Measurements from ENCODE around the gene GFER. TPM values are rescaled to one million over a fixed set of nuclear protein-coding genes. Genes with fewer than 3 reads are reported as not detected.

Gene GFER
- total and polyA plus RNA-seq, 2 of the 8 experiments (the other 6 are each of a cell fraction or from before 2014, with no cell fraction given) = 17.7 to 37.9 TPM

DNA sequence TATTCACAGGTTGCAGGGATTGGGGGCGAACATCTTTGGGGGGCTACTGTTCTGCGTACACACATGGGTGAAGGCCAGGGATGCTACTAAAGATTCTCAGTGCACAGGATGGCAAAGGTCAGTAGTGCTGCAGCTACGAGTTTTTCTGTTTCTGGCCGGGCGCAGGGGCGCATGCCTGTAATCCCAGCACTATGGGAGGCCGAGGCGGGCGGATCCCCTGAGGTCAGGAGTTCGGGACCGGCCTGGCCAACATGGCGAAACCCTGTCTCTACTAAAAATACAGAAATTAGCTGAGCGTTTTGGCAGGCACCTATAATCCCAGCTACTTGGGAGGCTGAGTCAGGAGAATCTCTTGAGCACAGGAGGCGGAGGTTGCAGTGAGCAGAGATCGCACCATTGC lies 29.5 kb downstream of the GFER start:
- no peak for DNase-seq (ENCODE audit: low read depth in 1 of 2, low spot score in 2 of 2)
- Histone ChIP-seq H3K56ac (replicated peaks; ENCODE audit: insufficient read length, low read depth, low read length) (no peak overlapping the region), H3K14ac (ENCODE audit: insufficient read length) (no peak overlapping the region), H3K9me3 (ENCODE audit: insufficient read depth in 2 of 2, low read depth in 1 of 2, low read length in 1 of 2) (no peaks in the 10 kb centered on the region), H3K23me2 (ENCODE audit: low read depth, low read length) (peaks cover 12% of the 10 kb centered on the region; the same call in 1 of the 2 replicates), H3K18ac (ENCODE audit: extremely low read depth, low read length) (no peak overlapping the region), H2BK20ac (ENCODE audit: low read length) (0 out of 2 replicates have a peak overlapping the region, but pooled peaks have one; percentile 10), H3K36me3 (ENCODE audit: control insufficient read depth in 2 of 4, insufficient read depth in 4 of 4, low read length in 3 of 4) (no peaks in the 10 kb centered on the region), H3K4me1 (replicated peaks in 1 of 4; ENCODE audit: control insufficient read depth in 3 of 4, insufficient read depth in 4 of 4, low read length in 3 of 4) (peaks cover 3 to 9% (median 6%) of the 10 kb centered on the region in 4 experiments), H3K9ac (replicated peaks in 1 of 4; ENCODE audit: extremely low read depth in 1 of 4, low read depth in 3 of 4, low read length in 3 of 4) (no peak overlapping the region), H3K4me2 (ENCODE audit: insufficient read depth in 1 of 2, low read depth in 2 of 2, low read length in 2 of 2) (no peak overlapping the region), H3K4me3 (ENCODE audit: extremely low read depth in 1 of 4, insufficient read depth in 2 of 4, low read depth in 3 of 4, low read length in 4 of 4) (no peak overlapping the region), H3K27me3 (replicated peaks in 1 of 4; ENCODE audit: control insufficient read depth in 3 of 4, extremely low read depth in 1 of 4, insufficient read depth in 3 of 4, low read length in 3 of 4) (peaks cover 0 to 7% (median 0%) of the 10 kb centered on the region in 4 experiments; a peak in 3 of 7 replicates), H3K23ac (ENCODE audit: insufficient read length) (no peak overlapping the region), H4K20me1 (replicated peaks in 1 of 2; ENCODE audit: control insufficient read depth in 1 of 2, insufficient read depth in 2 of 2, low read length in 2 of 2) (peaks cover 0 to 5% of the 10 kb centered on the region in 2 experiments), H3K4ac (replicated peaks; ENCODE audit: insufficient read length, low read depth, low read length) (no peak overlapping the region), H2BK12ac (ENCODE audit: low read depth, low read length) (no peak overlapping the region), H4K91ac (replicated peaks; ENCODE audit: insufficient read length, low read length) (no peak overlapping the region), H4K5ac (ENCODE audit: insufficient read length, low read depth, low read length) (no peak overlapping the region), H2AK5ac (ENCODE audit: low read depth, low read length) (no peak overlapping the region), H2BK120ac (replicated peaks; ENCODE audit: low read depth, low read length) (no peak overlapping the region), H2AFZ (ENCODE audit: low read length) (no peak overlapping the region), H4K8ac (ENCODE audit: extremely low read depth, insufficient read depth, low read length) (no peak overlapping the region), H2BK15ac (ENCODE audit: low read length) (no peak overlapping the region), H2BK5ac (ENCODE audit: low read depth, low read length) (no peak overlapping the region), H3K27ac (ENCODE audit: low read depth, low read length) (no peak overlapping the region), H3K79me1 (ENCODE audit: low read depth, low read length) (peaks cover 3% of the 10 kb centered on the region; the same call in 1 of the 2 replicates), H3K79me2 (ENCODE audit: control insufficient read depth in 1 of 2, insufficient read depth in 2 of 2, low read length in 2 of 2) (peaks cover 7 to 9% of the 10 kb centered on the region in 2 experiments; a peak in 3 of 4 replicates)
- ChIA-PET POLR2A (ENCODE audit: partially characterized antibody) (interaction anchor here (0.7 to 1.8 kb wide), 4 partner anchors 24 to 142 kb away, joined by 3 to 5 read pairs (median 4); partner anchors contain the start of genes RPS2, SYNGR3 and TRAF7), CTCF (ENCODE audit: partially characterized antibody) (interaction anchor here (1.2 to 3.1 kb wide), 5 partner anchors 9 to 77 kb away, joined by 3 to 18 read pairs (median 6); no protein-coding TSS in a partner anchor)
- no peak for FAIRE-seq
- WGBS, 2 experiments (ENCODE audit: extremely low coverage in 1 of 2, insufficient coverage in 1 of 2, insufficient read length in 1 of 2, insufficient replicate concordance in 2 of 2, low coverage in 1 of 2, low lambda C conversion rate in 2 of 2, missing lambda C conversion rate in 1 of 2) = 87% methylated on average over 15 of the region's 15 CpGs; no CpG with 5 or more reads in 1 of the 2 experiments
- no peak for TF ChIP-seq KDM1A (IDR thresholded peaks at IDR 0.05; ENCODE audit: borderline replicate concordance, low read length)
- no peak for TF ChIP-seq POLR2A (IDR thresholded peaks at IDR 0.05; ENCODE audit: control extremely low read depth in 1 of 2, low read depth in 2 of 2, low read length in 2 of 2)
- no peak for TF ChIP-seq HDAC2 (IDR thresholded peaks at IDR 0.05; ENCODE audit: borderline replicate concordance in 1 of 2, low read depth in 2 of 2, low read length in 2 of 2)
- TF ChIP-seq CHD1 (IDR thresholded peaks at IDR 0.05; ENCODE audit: low read depth, low read length) = no peak
- TF ChIP-seq GABPA (IDR thresholded peaks at IDR 0.05; ENCODE audit: borderline replicate concordance, insufficient read depth, low read length) = no peak
- TF ChIP-seq, protein P1, sequence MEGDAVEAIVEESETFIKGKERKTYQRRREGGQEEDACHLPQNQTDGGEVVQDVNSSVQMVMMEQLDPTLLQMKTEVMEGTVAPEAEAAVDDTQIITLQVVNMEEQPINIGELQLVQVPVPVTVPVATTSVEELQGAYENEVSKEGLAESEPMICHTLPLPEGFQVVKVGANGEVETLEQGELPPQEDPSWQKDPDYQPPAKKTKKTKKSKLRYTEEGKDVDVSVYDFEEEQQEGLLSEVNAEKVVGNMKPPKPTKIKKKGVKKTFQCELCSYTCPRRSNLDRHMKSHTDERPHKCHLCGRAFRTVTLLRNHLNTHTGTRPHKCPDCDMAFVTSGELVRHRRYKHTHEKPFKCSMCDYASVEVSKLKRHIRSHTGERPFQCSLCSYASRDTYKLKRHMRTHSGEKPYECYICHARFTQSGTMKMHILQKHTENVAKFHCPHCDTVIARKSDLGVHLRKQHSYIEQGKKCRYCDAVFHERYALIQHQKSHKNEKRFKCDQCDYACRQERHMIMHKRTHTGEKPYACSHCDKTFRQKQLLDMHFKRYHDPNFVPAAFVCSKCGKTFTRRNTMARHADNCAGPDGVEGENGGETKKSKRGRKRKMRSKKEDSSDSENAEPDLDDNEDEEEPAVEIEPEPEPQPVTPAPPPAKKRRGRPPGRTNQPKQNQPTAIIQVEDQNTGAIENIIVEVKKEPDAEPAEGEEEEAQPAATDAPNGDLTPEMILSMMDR (IDR thresholded peaks at IDR 0.05; ENCODE audit: control extremely low read depth in 1 of 3, insufficient read depth in 1 of 3, low read depth in 1 of 3, low read length in 3 of 3) = no peak
- TF ChIP-seq RAD21 (IDR thresholded peaks at IDR 0.05 in 1 of 2, conservative IDR thresholded peaks at IDR 0.05 in 1 of 2; ENCODE audit: low read depth in 2 of 2, low read length in 2 of 2) = no peak
- TF ChIP-seq NANOG (IDR thresholded peaks at IDR 0.05; ENCODE audit: insufficient read depth, low read depth, low read length, poor library complexity, severe bottlenecking) = no peak
- no peak for TF ChIP-seq RFX5 (IDR thresholded peaks at IDR 0.05; ENCODE audit: borderline replicate concordance, low read depth, low read length)
- no peak for TF ChIP-seq POLR2AphosphoS5 (IDR thresholded peaks at IDR 0.05; ENCODE audit: low read depth, low read length)
